Keratinocyte (primary cell): ENCODE data around the gene TP53BP2. TPM values are rescaled to one million over a fixed set of nuclear protein-coding genes. Genes with fewer than 3 reads are reported as not detected.

Source experiments
- DNase-seq: peaks from one replicate; pipeline ENCODE4 v3.0.0-alpha.2; 2011; ENCODE audit warnings: low read depth, missing footprints, low spot score
- FAIRE-seq: peaks from 2 replicates; lab custom pipeline; 2011; peaks lifted over from hg19 to GRCh38; lab: Jason Lieb, UNC
- H2AFZ ChIP-seq: 2 replicates; pipeline ENCODE4 v1.6.0; 2012; ENCODE audit warnings: low read length, control low read depth, inconsistent platforms; ENCODE audit not compliant: control insufficient read depth
- H3K27ac ChIP-seq: 2 replicates; pipeline ENCODE4 v1.5.1; 2011; ENCODE audit warnings: low read length; ENCODE audit not compliant: control insufficient read depth, insufficient read depth
- H3K27me3 ChIP-seq: 3 replicates; pipeline ENCODE4 v1.6.0; 2011; ENCODE audit warnings: low read length; ENCODE audit not compliant: control insufficient read depth, insufficient read depth; ENCODE audit errors: extremely low read depth
- H3K36me3 ChIP-seq, 2 experiments: 2 replicates in 1 of 2; 3 replicates in 1 of 2; pipeline ENCODE4 v1.5.1; 2011; ENCODE audit warnings: low read length in 2 of 2, mild to moderate bottlenecking in 1 of 2; ENCODE audit not compliant: control insufficient read depth in 2 of 2, insufficient read depth in 2 of 2; ENCODE audit errors: extremely low read depth in 1 of 2
- H3K4me1 ChIP-seq: 3 replicates; pipeline ENCODE4 v1.5.1; 2011; ENCODE audit warnings: low read length; ENCODE audit not compliant: control insufficient read depth, insufficient read depth; ENCODE audit errors: extremely low read depth
- H3K4me2 ChIP-seq: 3 replicates; pipeline ENCODE4 v1.6.0; 2011; ENCODE audit warnings: low read depth, low read length; ENCODE audit not compliant: control insufficient read depth, insufficient read depth; ENCODE audit errors: extremely low read depth
- H3K4me3 ChIP-seq, 3 experiments: fragments of 200-600 bp in 1 of 3; sonication (generic) in 1 of 3; 2 replicates in 2 of 3; 3 replicates in 1 of 3; pipeline ENCODE4 v1.5.1; 2011 to 2016; ENCODE audit warnings: low read length in 3 of 3, mild to moderate bottlenecking in 3 of 3, control low read depth in 2 of 3, inconsistent platforms in 1 of 3, low read depth in 1 of 3, mixed read lengths in 1 of 3, mixed run types in 1 of 3, moderate library complexity in 1 of 3; ENCODE audit not compliant: control insufficient read depth in 2 of 3, insufficient read depth in 2 of 3; ENCODE audit errors: extremely low read depth in 1 of 3
- H3K79me2 ChIP-seq: 2 replicates; pipeline ENCODE4 v1.6.0; 2012; ENCODE audit warnings: low read length; ENCODE audit not compliant: control insufficient read depth, insufficient read depth
- H3K9ac ChIP-seq: 3 replicates; pipeline ENCODE4 v1.6.0; 2011; ENCODE audit warnings: low read length; ENCODE audit not compliant: control insufficient read depth, insufficient read depth; ENCODE audit errors: extremely low read depth
- H3K9me1 ChIP-seq: 3 replicates; pipeline ENCODE4 v1.6.0; 2011; ENCODE audit warnings: low read length; ENCODE audit not compliant: control insufficient read depth, insufficient read depth; ENCODE audit errors: extremely low read depth
- H3K9me3 ChIP-seq: 2 replicates; pipeline ENCODE4 v1.5.1; 2012; ENCODE audit warnings: low read depth, low read length; ENCODE audit not compliant: control insufficient read depth
- H4K20me1 ChIP-seq: 3 replicates; pipeline ENCODE4 v1.6.0; 2011; ENCODE audit warnings: low read length; ENCODE audit not compliant: control insufficient read depth, insufficient read depth; ENCODE audit errors: extremely low read depth
- CTCF ChIP-seq, 3 experiments: IDR thresholded peaks in 1 of 3; conservative IDR thresholded peaks in 1 of 3; optimal IDR thresholded peaks in 1 of 3; 2 replicates in 2 of 3; 3 replicates in 1 of 3; pipeline versions ENCODE3 to v1.5.1; 2011; ENCODE audit warnings: low read length in 3 of 3, mild to moderate bottlenecking in 3 of 3, moderate library complexity in 2 of 3, control low read depth in 1 of 3, inconsistent platforms in 1 of 3; ENCODE audit not compliant: insufficient read depth in 2 of 3; ENCODE audit errors: extremely low read depth in 1 of 3
- EZH2 ChIP-seq: IDR thresholded peaks from one replicate; pipeline ENCODE4 v1.6.1; 2012; ENCODE audit warnings: inconsistent platforms, mild to moderate bottlenecking, low read length, moderate library complexity
- dilution Hi-C: fragments of 300-500 bp; cut with MboI; formaldehyde crosslinking; loops from one replicate; pipeline ENCODE4 v1.7.0; 2020; ENCODE audit warnings: low sequenced_read_pairs; ENCODE audit not compliant: extremely low pct_ligation_motif_present
- polyA plus RNA-seq, 5 experiments: library from polyadenylated mRNA; depleted of rRNA in 3 of 5; stranded (reverse) in 3 of 5; stranded (forward) in 1 of 5; unstranded in 1 of 5; fragments of >200 nt; gene quantifications; 1 replicate in 1 of 5; 2 replicates in 3 of 5; 3 replicates in 1 of 5; pipeline versions ENCODE4 v1.2.1 to v1.2.3, GENCODE V29; 2011 to 2012; ENCODE audit warnings: missing spikeins in 2 of 5, low read depth in 1 of 5, low replicate concordance in 1 of 5

The TP53BP2 gene
- polyA plus RNA-seq, 1 donor (not counting 4 experiments of a cell fraction or from before 2014, with no cell fraction given): 22.5 TPM

GRCh38 chr1:223824287-223824686 is 21.5 kb downstream of the TP53BP2 start:
- Histone ChIP-seq H2AFZ (no peak overlapping the region), H3K4me2 (no peak overlapping the region), H3K9ac (no peak overlapping the region), H3K79me2 (peaks cover 64% of the 10 kb centered on the region), H3K27me3 (no peaks in the 10 kb centered on the region), H3K36me3 (peaks cover 1 to 10% of the 10 kb centered on the region in 2 experiments), H3K9me3 (no peaks in the 10 kb centered on the region), H3K27ac (no peak overlapping the region), H3K4me1 (peaks cover 6% of the 10 kb centered on the region), H3K9me1 (no peaks in the 10 kb centered on the region), H3K4me3 (no peak overlapping the region), H4K20me1 (no peaks in the 10 kb centered on the region)
- TF ChIP-seq EZH2 (no peak), CTCF (optimal IDR thresholded peaks at IDR 0.05 in 1 of 3, IDR thresholded peaks at IDR 0.05 in 1 of 3, conservative IDR thresholded peaks at IDR 0.05 in 1 of 3; ENCODE audit: extremely low read depth in 1 of 3, insufficient read depth in 2 of 3, low read length in 3 of 3) (no peak)
- FAIRE-seq (no peak), DNase-seq (no peak)
- dilution Hi-C loops: no loop called here

DNA sequence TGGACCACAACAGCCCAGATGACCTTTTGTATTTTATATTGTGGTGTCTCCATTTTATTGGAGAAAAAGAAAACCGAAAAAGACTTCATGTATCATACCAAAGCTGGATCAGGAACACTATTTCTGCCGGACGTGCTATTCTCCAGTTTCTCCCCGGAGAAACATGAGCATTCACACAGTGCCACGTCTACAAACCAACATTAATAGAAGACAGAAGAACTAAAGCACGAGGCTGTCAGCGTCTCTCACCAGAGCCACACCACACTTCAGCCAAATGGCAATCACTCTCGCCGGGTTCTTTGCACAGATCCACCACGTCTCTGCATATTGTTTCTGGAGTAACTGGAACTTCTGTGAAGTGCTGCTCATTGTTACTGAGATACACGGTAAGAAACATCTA is 24.8 kb downstream of the TP53BP2 start:
- H3K27me3 ChIP-seq: no peaks in the 10 kb centered on the region
- no peak for DNase-seq
- no peak overlapping the region for H2AFZ ChIP-seq
- no peak for FAIRE-seq
- H3K36me3 ChIP-seq: peaks cover 1 to 13% of the 10 kb centered on the region in 2 experiments
- H4K20me1 ChIP-seq: no peaks in the 10 kb centered on the region
- H3K4me1 ChIP-seq: peaks cover 5% of the 10 kb centered on the region
- H3K4me2 ChIP-seq: no peak overlapping the region
- no peak overlapping the region for H3K4me3 ChIP-seq
- dilution Hi-C loops: no loop called here
- no peak overlapping the region for H3K9ac ChIP-seq
- no peak overlapping the region for H3K27ac ChIP-seq
- H3K9me3 ChIP-seq: no peaks in the 10 kb centered on the region
- TF ChIP-seq CTCF (optimal IDR thresholded peaks at IDR 0.05 in 1 of 3, IDR thresholded peaks at IDR 0.05 in 1 of 3, conservative IDR thresholded peaks at IDR 0.05 in 1 of 3; ENCODE audit: extremely low read depth in 1 of 3, insufficient read depth in 2 of 3, low read length in 3 of 3): no peak
- TF ChIP-seq EZH2: no peak
- peaks cover 38% of the 10 kb centered on the region for H3K79me2 ChIP-seq
- H3K9me1 ChIP-seq: no peaks in the 10 kb centered on the region
